Thoracic aorta (tissue), 2 donors: ENCODE results near the gene HPCAL4. TPM values are rescaled to one million over a fixed set of nuclear protein-coding genes. Genes with fewer than 3 reads are reported as not detected.

Experiments
- ATAC-seq: fragments of 150-250 bp; one replicate; pipeline ENCODE4 v1.8.0; 2017; ENCODE audit warnings: low read depth; ENCODE audit not compliant: insufficient number of reproducible peaks, low FRiP score
- DNase-seq: peaks from one replicate; pipeline ENCODE4 v3.0.0-alpha.2; 2020; ENCODE audit warnings: low spot score
- H3K27ac ChIP-seq, 2 donors: fragments of 200-600 bp; sonication (generic); 1 replicate in 1 of 2; 2 replicates in 1 of 2; pipeline ENCODE4 v1.5.1; 2016; ENCODE audit warnings: mild to moderate bottlenecking in 2 of 2, moderate library complexity in 2 of 2
- H3K27me3 ChIP-seq: fragments of 200-600 bp; sonication (generic); replicated peaks from 2 replicates; pipeline ENCODE4 v1.6.0; 2016; ENCODE audit warnings: mild to moderate bottlenecking; ENCODE audit not compliant: insufficient read depth
- H3K36me3 ChIP-seq: fragments of 200-600 bp; sonication (generic); one replicate; pipeline ENCODE4 v1.5.1; 2016
- H3K4me1 ChIP-seq, 2 donors: fragments of 200-600 bp; sonication (generic); 1 replicate in 1 of 2; 2 replicates in 1 of 2; pipeline versions ENCODE4 v1.5.1 to v1.6.0; 2016; ENCODE audit warnings: low read depth in 2 of 2, mild to moderate bottlenecking in 1 of 2; ENCODE audit not compliant: control insufficient read depth in 1 of 2
- H3K4me3 ChIP-seq: fragments of 200-600 bp; sonication (generic); 2 replicates; pipeline ENCODE4 v1.5.1; 2016; ENCODE audit warnings: mild to moderate bottlenecking
- H3K9me3 ChIP-seq: fragments of 200-600 bp; sonication (generic); 2 replicates; pipeline ENCODE4 v1.5.1; 2016
- CTCF ChIP-seq: fragments of 200-600 bp; sonication (generic); IDR thresholded peaks from one replicate; pipeline ENCODE4 v1.5.1; 2019; ENCODE audit warnings: antibody characterized with exemption
- total RNA-seq, 2 donors: library from RNA; depleted of rRNA; stranded (reverse); fragments of >200 nt; gene quantifications; one replicate each; pipeline versions ENCODE4 v1.1.0 to v1.2.3, GENCODE V29; 2016

Gene HPCAL4
- total RNA-seq, 2 donors from 2014 or later = 0.35 TPM; not detected in 1

- Histone ChIP-seq H3K27ac (no peak overlapping the region), H3K9me3 (no peaks in the 10 kb centered on the region), H3K4me1 (peaks cover 4 to 23% of the 10 kb centered on the region in 2 donors), H3K36me3 (no peaks in the 10 kb centered on the region), H3K27me3 (no peaks in the 10 kb centered on the region), H3K4me3 (no peak overlapping the region)
- DNase-seq = no peak
- no peak for TF ChIP-seq CTCF
- ATAC-seq = no peak
Measured at GRCh38 chr1:39668894-39669293, 22.3 kb downstream of the HPCAL4 start.

- Histone ChIP-seq H3K4me3 (no peak overlapping the region), H3K9me3 (no peaks in the 10 kb centered on the region), H3K27ac (no peak overlapping the region), H3K4me1 (peaks cover 4 to 23% of the 10 kb centered on the region in 2 donors), H3K27me3 (no peaks in the 10 kb centered on the region), H3K36me3 (no peaks in the 10 kb centered on the region)
- TF ChIP-seq CTCF = no peak
- DNase-seq = no peak
- no peak for ATAC-seq
Measured at GRCh38 chr1:39668111-39668510, 23.1 kb downstream of the HPCAL4 start.

GRCh38 chr1:39666772-39667171 lies 24.5 kb downstream of the HPCAL4 start:
- no peak for TF ChIP-seq CTCF
- no peak for DNase-seq
- Histone ChIP-seq H3K27me3 (no peaks in the 10 kb centered on the region), H3K9me3 (no peaks in the 10 kb centered on the region), H3K4me3 (no peak overlapping the region), H3K27ac (no peak overlapping the region), H3K4me1 (peaks cover 4 to 14% of the 10 kb centered on the region in 2 donors), H3K36me3 (no peaks in the 10 kb centered on the region)
- ATAC-seq = no peak

- H3K4me1 ChIP-seq = no peaks in the 10 kb centered on the region
- TF ChIP-seq CTCF = no peak
- no peaks in the 10 kb centered on the region for H3K9me3 ChIP-seq
- ATAC-seq (no peak), DNase-seq (no peak)
- no peaks in the 10 kb centered on the region for H3K36me3 ChIP-seq
- H3K27ac ChIP-seq = no peak overlapping the region
- no peaks in the 10 kb centered on the region for H3K27me3 ChIP-seq
- H3K4me3 ChIP-seq = no peak overlapping the region
Measured at GRCh38 chr1:39663559-39663958, 27.7 kb downstream of the HPCAL4 start.

- ATAC-seq (no peak), DNase-seq (no peak)
- TF ChIP-seq CTCF = no peak
- Histone ChIP-seq H3K36me3 (no peaks in the 10 kb centered on the region), H3K4me1 (no peaks in the 10 kb centered on the region), H3K4me3 (no peak overlapping the region), H3K27me3 (no peaks in the 10 kb centered on the region), H3K9me3 (no peaks in the 10 kb centered on the region), H3K27ac (no peak overlapping the region)
Measured at GRCh38 chr1:39662861-39663260, 28.4 kb downstream of the HPCAL4 start.
